Mesodermal cell (in vitro differentiated cells): ENCODE measurements around the gene PGP.

Experiments used
- H3K27ac ChIP-seq: 2 replicates; pipeline ENCODE4 v1.7.0; 2013; ENCODE audit warnings: mild to moderate bottlenecking, low read depth, low read length, moderate library complexity; ENCODE audit not compliant: severe bottlenecking
- H3K36me3 ChIP-seq: 2 replicates; pipeline ENCODE4 v1.7.1; 2013; ENCODE audit warnings: mild to moderate bottlenecking, low read length, moderate library complexity; ENCODE audit not compliant: control insufficient read depth, insufficient read depth
- H3K4me1 ChIP-seq: one replicate; pipeline ENCODE4 v1.7.1; 2013; ENCODE audit warnings: mild to moderate bottlenecking, low read length; ENCODE audit not compliant: insufficient read depth, control insufficient read depth, poor library complexity, severe bottlenecking
- H3K4me3 ChIP-seq: 2 replicates; pipeline ENCODE4 v1.7.0; 2013; ENCODE audit warnings: low read length, control low read depth, mild to moderate bottlenecking; ENCODE audit not compliant: insufficient read depth, poor library complexity, severe bottlenecking; ENCODE audit errors: extremely low read depth
- H3K9me3 ChIP-seq: 2 replicates; pipeline ENCODE4 v1.7.1; 2013; ENCODE audit warnings: mild to moderate bottlenecking, low read length, moderate library complexity; ENCODE audit not compliant: control insufficient read depth
- WGBS, 2 experiments: methylation state at CpG; one replicate each; pipeline ENCODE4 v1.1.5; 2013; ENCODE audit warnings: missing lambda C conversion rate in 2 of 2; ENCODE audit not compliant: insufficient coverage in 2 of 2; 5-methylcytosine and 5-hydroxymethylcytosine counted together

The PGP gene

GRCh38 chr16:2197765-2198164 is 16.9 kb downstream of the PGP start:
- Histone ChIP-seq H3K27ac (no peak overlapping the region), H3K9me3 (no peaks in the 10 kb centered on the region), H3K4me1 (peaks cover 8% of the 10 kb centered on the region), H3K36me3 (no peaks in the 10 kb centered on the region), H3K4me3 (no peak overlapping the region)
- 79 to 85% methylated on average over 5 to 6 of the region's 6 CpGs for WGBS, 2 experiments

- Histone ChIP-seq H3K27ac (no peak overlapping the region), H3K4me3 (peak overlapping the region; percentile 27), H3K9me3 (no peaks in the 10 kb centered on the region), H3K4me1 (peaks cover 8% of the 10 kb centered on the region), H3K36me3 (no peaks in the 10 kb centered on the region)
- WGBS, 2 experiments: 24 to 33% methylated on average over 23 to 26 of the region's 32 CpGs
These were observed 17.6 kb downstream of the PGP start for GRCh38 chr16:2196981-2197511.

- whole genome bisulfite sequencing, 2 experiments: 0 to 1% methylated on average over 47 to 56 of the region's 129 CpGs
- H3K27ac ChIP-seq: no peak within 1 kb of the TSS
- peaks cover 8% of the 10 kb centered on the region for H3K4me1 ChIP-seq
- no peaks in the 10 kb centered on the region for H3K9me3 ChIP-seq
- peak within 1 kb of the TSS; percentile 31 for H3K4me3 ChIP-seq
- H3K36me3 ChIP-seq: no peaks in the 10 kb centered on the region
These were observed 18.3 kb downstream of the PGP start, which contains the start of gene CASKIN1 for GRCh38 chr16:2196162-2196980. Gene CASKIN1, minus strand, starts transcription at chr16:2196605. Its CDS starts 173 bp downstream, at chr16:2196432.

- 3 to 6% methylated on average over 28 to 34 of the region's 49 CpGs for WGBS, 2 experiments
- H3K4me3 ChIP-seq: peak overlapping the region; percentile 31
These were observed 19.1 kb downstream of the PGP start for GRCh38 chr16:2195322-2196161.

GRCh38 chr16:2194852-2195321 is 19.8 kb downstream of the PGP start:
- no peak overlapping the region for H3K4me3 ChIP-seq
- peaks cover 8% of the 10 kb centered on the region for H3K4me1 ChIP-seq
- no peaks in the 10 kb centered on the region for H3K36me3 ChIP-seq
- H3K9me3 ChIP-seq: no peaks in the 10 kb centered on the region
- no peak overlapping the region for H3K27ac ChIP-seq
- WGBS, 2 experiments: 12 to 20% methylated on average over 3 to 6 of the region's 10 CpGs

More at GRCh38 chr16:2195322-2196161, 19.1 kb downstream of the PGP start:
- no peak overlapping the region for H3K27ac ChIP-seq
- H3K4me1 ChIP-seq: peaks cover 8% of the 10 kb centered on the region
- no peaks in the 10 kb centered on the region for H3K9me3 ChIP-seq
- no peaks in the 10 kb centered on the region for H3K36me3 ChIP-seq

GRCh38 chr16:2194166-2194834 is 20.3 kb downstream of the PGP start:
- Histone ChIP-seq H3K4me1 (peaks cover 8% of the 10 kb centered on the region), H3K36me3 (no peaks in the 10 kb centered on the region), H3K27ac (no peak overlapping the region), H3K4me3 (no peak overlapping the region), H3K9me3 (no peaks in the 10 kb centered on the region)
- WGBS, 2 experiments: 75 to 87% methylated on average over 4 to 13 of the region's 16 CpGs

- Histone ChIP-seq H3K4me1 (peaks cover 8% of the 10 kb centered on the region), H3K9me3 (no peaks in the 10 kb centered on the region), H3K36me3 (no peaks in the 10 kb centered on the region), H3K4me3 (no peak overlapping the region), H3K27ac (no peak overlapping the region)
- WGBS, 2 experiments: 88 to 94% methylated on average over 11 of the region's 11 CpGs
These were observed 23.3 kb downstream of the PGP start for GRCh38 chr16:2191446-2191706.

- Histone ChIP-seq H3K4me3 (no peak overlapping the region), H3K9me3 (no peaks in the 10 kb centered on the region), H3K27ac (no peak overlapping the region), H3K4me1 (peaks cover 7% of the 10 kb centered on the region), H3K36me3 (no peaks in the 10 kb centered on the region)
- 85 to 86% methylated on average over 21 to 23 of the region's 25 CpGs for WGBS, 2 experiments
These were observed 23.8 kb downstream of the PGP start for GRCh38 chr16:2190659-2191445.

- Histone ChIP-seq H3K4me1 (peaks cover 1% of the 10 kb centered on the region), H3K4me3 (no peak overlapping the region), H3K27ac (no peak overlapping the region), H3K9me3 (no peaks in the 10 kb centered on the region), H3K36me3 (no peaks in the 10 kb centered on the region)
- 88 to 93% methylated on average over 17 to 19 of the region's 24 CpGs for WGBS, 2 experiments
These were observed 24.5 kb downstream of the PGP start for GRCh38 chr16:2190002-2190658.
